Pancreas (tissue), 10 donors: ENCODE data around the gene PACS1. TPM values are rescaled to one million over a fixed set of nuclear protein-coding genes. Genes with fewer than 3 reads are reported as not detected.

Experiments used
- ATAC-seq, 4 donors: fragments of 200-7000 bp; cut with Tn5 transposase; one replicate each; pipeline versions ENCODE4 v1.8.0 to v1.9.1; 2020; ENCODE audit warnings: mild to moderate bottlenecking in 4 of 4, moderate library complexity in 4 of 4
- DNase-seq, 6 donors: peaks; one replicate each; pipeline ENCODE4 v3.0.0-alpha.2; 2020
- FAIRE-seq: peaks from 2 replicates; lab custom pipeline; 2012; peaks lifted over from hg19 to GRCh38; lab: Jason Lieb, UNC
- H3K27ac ChIP-seq, 4 donors: fragments of 200-600 bp; sonication (generic); 1 replicate in 3 of 4; 2 replicates in 1 of 4; pipeline versions ENCODE4 v1.5.0 to v1.8.0; 2020
- H3K27me3 ChIP-seq, 4 donors: fragments of 200-600 bp; one replicate each; pipeline ENCODE4 v1.8.0; 2021
- H3K36me3 ChIP-seq, 3 donors: fragments of 200-600 bp; sonication (generic) in 1 of 3; one replicate each; pipeline versions ENCODE4 v1.5.0 to v1.8.0; 2020 to 2021
- H3K4me1 ChIP-seq, 3 donors: fragments of 200-600 bp; one replicate each; pipeline ENCODE4 v1.8.0; 2021
- H3K4me3 ChIP-seq, 4 donors: fragments of 200-600 bp; sonication (generic) in 2 of 4; one replicate each; pipeline versions ENCODE4 v1.5.0 to v1.8.0; 2020 to 2021
- H3K9me3 ChIP-seq, 4 donors: fragments of 200-600 bp; one replicate each; pipeline ENCODE4 v1.8.0; 2021
- CTCF ChIP-seq, 4 donors: fragments of 200-600 bp; sonication (generic) in 3 of 4; IDR thresholded peaks; one replicate each; pipeline versions ENCODE4 v1.5.0 to v1.8.0; 2021; ENCODE audit warnings: antibody characterized with exemption in 4 of 4
- WGBS, 2 donors: extraction: QIAGEN DNeasy Blood & Tissue Kit; methylation state at CpG; one replicate each; pipeline ENCODE4 v1.1.7; 2013; 5-methylcytosine and 5-hydroxymethylcytosine counted together
- intact Hi-C, 3 donors: fragments of 100-400 bp; cut with DNase I; formaldehyde crosslinking; loops; one replicate each; pipeline versions ENCODE4 v1.11.1 to v1.14.2; 2022
- polyA plus RNA-seq, 2 donors: library from polyadenylated mRNA; stranded (reverse); fragments of 200-250 nt; gene quantifications; one replicate each; pipeline ENCODE4 v1.2.3, GENCODE V29; 2013
- total RNA-seq, 6 donors: library from RNA; stranded (reverse); fragmentation: NEBNext Ultra II Directional in 4 of 6; extraction: Animal tissue kit (Norgen Biotek cat#: 25700) in 4 of 6; gene quantifications; one replicate each; pipeline versions ENCODE4 v1.2.1 to v1.2.4, GENCODE V29; 2021 to 2023
- donor health status: healthy with polysubstance abuse.
- donor health status: DM: no; HTN: no; CAD: no; lungs with moderate emphysema.
- donor health status: DM: no; HTN: no; CAD: no.
- donor health status: control.
- donor health status: control.
- donor health status: Bipolar disorder and iron deficiency.
- donor health status: DM: yes; HTN: yes; CAD: no.
- donor health status: DM: no; HTN: no; CAD: no.
- donor health status: DM: no; HTN: no; CAD: no.
- donor health status: DM: yes; HTN: yes; CAD: no.

PACS1 gene
- total and polyA plus RNA-seq, 8 donors = 16.9 to 61.0 (median 27.3) TPM

GRCh38 chr11:66131937-66132632 lies 62.0 kb downstream of the PACS1 start:
- H3K4me1 ChIP-seq = peaks cover 2 to 19% (median 2%) of the 10 kb centered on the region in 3 donors
- no peak for FAIRE-seq
- no peaks in the 10 kb centered on the region for H3K27me3 ChIP-seq
- intact Hi-C loops = loop anchor here in 2 of 3 donors (10.0 kb wide), 2 partner anchors 57 to 67 kb away; partner anchors contain the start of gene PACS1 (in 1 of the 2)
- WGBS, 2 donors = 91 to 92% methylated on average over 7 of the region's 7 CpGs
- no peak for TF ChIP-seq CTCF (IDR thresholded peaks at IDR 0.05)
- H3K4me3 ChIP-seq = no peak overlapping the region
- DNase-seq = no peak
- ATAC-seq = no peak
- H3K36me3 ChIP-seq = no peaks in the 10 kb centered on the region
- no peak overlapping the region for H3K27ac ChIP-seq
- no peaks in the 10 kb centered on the region for H3K9me3 ChIP-seq

GRCh38 chr11:66133216-66133775 lies 63.2 kb downstream of the PACS1 start:
- TF ChIP-seq CTCF (IDR thresholded peaks at IDR 0.05) = no peak
- DNase-seq (no peak), ATAC-seq (peak in 2 of 4 donors; percentile 32 to 41), FAIRE-seq (no peak)
- Histone ChIP-seq H3K4me3 (no peak overlapping the region), H3K9me3 (no peaks in the 10 kb centered on the region), H3K27ac (no peak overlapping the region), H3K4me1 (peaks cover 0 to 21% (median 2%) of the 10 kb centered on the region in 3 donors), H3K36me3 (no peaks in the 10 kb centered on the region), H3K27me3 (no peaks in the 10 kb centered on the region)
- intact Hi-C loops = loop anchor here in 2 of 3 donors (10.0 kb wide), 2 partner anchors 58 to 68 kb away; partner anchors contain the start of gene PACS1 (in 1 of the 2)
- 59 to 63% methylated on average over 6 of the region's 6 CpGs for WGBS, 2 donors

- no peaks in the 10 kb centered on the region for H3K36me3 ChIP-seq
- WGBS, 2 donors = 50 to 54% methylated on average over 5 of the region's 5 CpGs
- no peak for DNase-seq
- no peak for FAIRE-seq
- no peaks in the 10 kb centered on the region for H3K9me3 ChIP-seq
- H3K4me3 ChIP-seq = no peak overlapping the region
- intact Hi-C loops = loop anchor here in 2 of 3 donors (10.0 kb wide), 2 partner anchors 62 to 72 kb away; partner anchors contain the start of gene PACS1 (in 1 of the 2)
- peak overlapping the region in 2 of 4 donors; percentile 47 to 52 for H3K27ac ChIP-seq
- no peak for TF ChIP-seq CTCF (IDR thresholded peaks at IDR 0.05)
- no peaks in the 10 kb centered on the region for H3K27me3 ChIP-seq
- H3K4me1 ChIP-seq = peaks cover 0 to 21% (median 2%) of the 10 kb centered on the region in 3 donors
- ATAC-seq = peak in 2 of 4 donors; percentile 21 to 28
Measured at GRCh38 chr11:66136752-66137123, 66.7 kb downstream of the PACS1 start.

- H3K9me3 ChIP-seq = no peaks in the 10 kb centered on the region
- no peak for FAIRE-seq
- no peak for TF ChIP-seq CTCF (IDR thresholded peaks at IDR 0.05)
- H3K4me1 ChIP-seq = peaks cover 9 to 37% (median 10%) of the 10 kb centered on the region in 3 donors
- no peak overlapping the region for H3K27ac ChIP-seq
- no peaks in the 10 kb centered on the region for H3K36me3 ChIP-seq
- WGBS, 2 donors = 59 to 62% methylated on average over 7 of the region's 7 CpGs
- no peaks in the 10 kb centered on the region for H3K27me3 ChIP-seq
- DNase-seq = no peak
- peak in 1 of 4 donors; percentile 18 for ATAC-seq
- intact Hi-C loops = loop anchor here in 2 of 3 donors (10.0 kb wide), 2 partner anchors 65 to 75 kb away; partner anchors contain the start of gene PACS1 (in 1 of the 2)
- no peak overlapping the region for H3K4me3 ChIP-seq
Measured at GRCh38 chr11:66139817-66140404, 69.8 kb downstream of the PACS1 start.
